PFSK-1 (cell line): ENCODE data around the gene DPF3.

Source experiments
- POLR2AphosphoS5 ChIP-seq: IDR thresholded peaks from 2 replicates; pipeline ENCODE4 v1.6.1; 2012; ENCODE audit warnings: low read depth, mild to moderate bottlenecking, control low read depth, low read length, moderate library complexity
- SIN3A ChIP-seq: IDR thresholded peaks from 2 replicates; pipeline ENCODE4 v1.6.1; 2012; ENCODE audit warnings: mild to moderate bottlenecking, low read length, moderate library complexity, borderline replicate concordance; ENCODE audit not compliant: insufficient read depth
- TAF1 ChIP-seq: IDR thresholded peaks from 2 replicates; pipeline ENCODE4 v1.6.1; 2012; ENCODE audit warnings: low read length, control low read depth, borderline replicate concordance; ENCODE audit not compliant: insufficient read depth
- TF ChIP-seq, protein P1 (sequence below), 2 experiments: IDR thresholded peaks; 2 replicates each; pipeline versions ENCODE4 v1.6.1 to v1.8.0; 2011 to 2012; ENCODE audit warnings: low read depth in 2 of 2, low read length in 2 of 2, control low read depth in 1 of 2, inconsistent platforms in 1 of 2, mild to moderate bottlenecking in 1 of 2, moderate library complexity in 1 of 2; ENCODE audit not compliant: insufficient read depth in 1 of 2

DNA sequence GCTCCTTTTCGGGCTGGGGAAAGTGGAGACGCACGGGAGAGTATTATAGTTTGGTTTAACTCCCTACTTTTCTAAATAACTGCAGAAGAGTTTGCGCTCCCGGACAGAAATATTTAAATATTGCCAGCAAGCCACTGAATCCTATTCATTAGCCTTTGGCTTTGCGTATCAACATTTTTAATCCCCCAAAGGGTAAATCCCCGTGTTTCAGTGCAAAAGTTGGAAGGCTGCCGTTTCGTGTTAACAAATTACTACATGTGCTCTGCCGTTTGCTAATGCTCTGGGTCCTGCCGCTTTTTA lies 372 bp upstream of the DPF3 start:
- TF ChIP-seq POLR2AphosphoS5 (no peak), TAF1 (no peak), SIN3A (no peak)
- TF ChIP-seq, protein P1, sequence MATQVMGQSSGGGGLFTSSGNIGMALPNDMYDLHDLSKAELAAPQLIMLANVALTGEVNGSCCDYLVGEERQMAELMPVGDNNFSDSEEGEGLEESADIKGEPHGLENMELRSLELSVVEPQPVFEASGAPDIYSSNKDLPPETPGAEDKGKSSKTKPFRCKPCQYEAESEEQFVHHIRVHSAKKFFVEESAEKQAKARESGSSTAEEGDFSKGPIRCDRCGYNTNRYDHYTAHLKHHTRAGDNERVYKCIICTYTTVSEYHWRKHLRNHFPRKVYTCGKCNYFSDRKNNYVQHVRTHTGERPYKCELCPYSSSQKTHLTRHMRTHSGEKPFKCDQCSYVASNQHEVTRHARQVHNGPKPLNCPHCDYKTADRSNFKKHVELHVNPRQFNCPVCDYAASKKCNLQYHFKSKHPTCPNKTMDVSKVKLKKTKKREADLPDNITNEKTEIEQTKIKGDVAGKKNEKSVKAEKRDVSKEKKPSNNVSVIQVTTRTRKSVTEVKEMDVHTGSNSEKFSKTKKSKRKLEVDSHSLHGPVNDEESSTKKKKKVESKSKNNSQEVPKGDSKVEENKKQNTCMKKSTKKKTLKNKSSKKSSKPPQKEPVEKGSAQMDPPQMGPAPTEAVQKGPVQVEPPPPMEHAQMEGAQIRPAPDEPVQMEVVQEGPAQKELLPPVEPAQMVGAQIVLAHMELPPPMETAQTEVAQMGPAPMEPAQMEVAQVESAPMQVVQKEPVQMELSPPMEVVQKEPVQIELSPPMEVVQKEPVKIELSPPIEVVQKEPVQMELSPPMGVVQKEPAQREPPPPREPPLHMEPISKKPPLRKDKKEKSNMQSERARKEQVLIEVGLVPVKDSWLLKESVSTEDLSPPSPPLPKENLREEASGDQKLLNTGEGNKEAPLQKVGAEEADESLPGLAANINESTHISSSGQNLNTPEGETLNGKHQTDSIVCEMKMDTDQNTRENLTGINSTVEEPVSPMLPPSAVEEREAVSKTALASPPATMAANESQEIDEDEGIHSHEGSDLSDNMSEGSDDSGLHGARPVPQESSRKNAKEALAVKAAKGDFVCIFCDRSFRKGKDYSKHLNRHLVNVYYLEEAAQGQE (IDR thresholded peaks at IDR 0.05; ENCODE audit: insufficient read depth in 1 of 2, low read depth in 2 of 2, low read length in 2 of 2), result no peak
